WTC11 (cell line): Measurements from ENCODE around the gene RAB11FIP5.

Experiments
- TEAD1 ChIP-seq: sonication (generic); formaldehyde crosslinking; IDR thresholded peaks from 2 replicates; pipeline ENCODE4 v1.8.0; 2022; ENCODE audit warnings: mild to moderate bottlenecking, missing genetic modification reagents
- TF ChIP-seq, protein P1 (sequence below): fragments of 200-600 bp; IDR thresholded peaks from 2 replicates; pipeline ENCODE4 v1.8.0; 2022; ENCODE audit warnings: antibody characterized with exemption

DNA sequence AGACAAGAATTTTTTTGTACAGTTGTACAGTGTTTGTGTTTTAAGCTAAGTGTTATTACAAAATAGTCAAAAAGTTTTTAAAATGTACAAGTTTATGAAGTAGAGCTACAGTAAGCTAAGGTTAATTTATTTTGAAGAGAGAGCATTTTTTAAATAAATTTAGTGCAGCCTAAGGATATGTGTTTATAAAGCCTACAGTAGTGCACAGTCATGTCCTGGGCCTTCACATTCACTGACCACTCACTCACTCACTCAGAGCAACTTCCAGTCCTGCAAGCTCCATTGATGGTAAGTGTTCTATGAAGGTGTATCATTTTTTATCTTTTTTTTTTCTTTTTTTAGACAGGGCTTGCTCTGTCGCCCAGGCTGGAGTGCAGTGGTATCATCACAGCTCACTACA is 85.4 kb downstream of the RAB11FIP5 start:
- no peak for TF ChIP-seq TEAD1 (CRISPR knock-in tag)
- TF ChIP-seq, protein P1, sequence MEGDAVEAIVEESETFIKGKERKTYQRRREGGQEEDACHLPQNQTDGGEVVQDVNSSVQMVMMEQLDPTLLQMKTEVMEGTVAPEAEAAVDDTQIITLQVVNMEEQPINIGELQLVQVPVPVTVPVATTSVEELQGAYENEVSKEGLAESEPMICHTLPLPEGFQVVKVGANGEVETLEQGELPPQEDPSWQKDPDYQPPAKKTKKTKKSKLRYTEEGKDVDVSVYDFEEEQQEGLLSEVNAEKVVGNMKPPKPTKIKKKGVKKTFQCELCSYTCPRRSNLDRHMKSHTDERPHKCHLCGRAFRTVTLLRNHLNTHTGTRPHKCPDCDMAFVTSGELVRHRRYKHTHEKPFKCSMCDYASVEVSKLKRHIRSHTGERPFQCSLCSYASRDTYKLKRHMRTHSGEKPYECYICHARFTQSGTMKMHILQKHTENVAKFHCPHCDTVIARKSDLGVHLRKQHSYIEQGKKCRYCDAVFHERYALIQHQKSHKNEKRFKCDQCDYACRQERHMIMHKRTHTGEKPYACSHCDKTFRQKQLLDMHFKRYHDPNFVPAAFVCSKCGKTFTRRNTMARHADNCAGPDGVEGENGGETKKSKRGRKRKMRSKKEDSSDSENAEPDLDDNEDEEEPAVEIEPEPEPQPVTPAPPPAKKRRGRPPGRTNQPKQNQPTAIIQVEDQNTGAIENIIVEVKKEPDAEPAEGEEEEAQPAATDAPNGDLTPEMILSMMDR = no peak
